Astrocyte of the spinal cord (primary cell): ENCODE measurements around the gene DNAH17.

Experiments used
- DNase-seq: peaks from one replicate; pipeline ENCODE4 v3.0.0; 2011; ENCODE audit warnings: low read depth, low spot score
- H3K4me3 ChIP-seq: 2 replicates; pipeline ENCODE4 v1.5.1; 2011; ENCODE audit warnings: low read depth, mild to moderate bottlenecking, low read length, moderate library complexity
- CTCF ChIP-seq: IDR thresholded peaks from 2 replicates; pipeline ENCODE4 v1.5.1; 2012; ENCODE audit warnings: low read depth, mild to moderate bottlenecking, low read length, inconsistent platforms
- in situ Hi-C: cut with HindIII; loops from 2 replicates; pipeline ENCODE4 v1.10.0; 2017; ENCODE audit warnings: low sequenced_read_pairs

DNAH17 gene

GRCh38 chr17:78392295-78392694 is 184.9 kb downstream of the DNAH17 start:
- H3K4me3 ChIP-seq: no peak overlapping the region
- in situ Hi-C loops: no loop called here
- no peak for DNase-seq
- no peak for TF ChIP-seq CTCF

GRCh38 chr17:78391843-78392242 is 185.4 kb downstream of the DNAH17 start:
- in situ Hi-C loops: no loop called here
- no peak overlapping the region for H3K4me3 ChIP-seq
- peak; percentile 63 for DNase-seq
- no peak for TF ChIP-seq CTCF

GRCh38 chr17:78391051-78391431 is 186.2 kb downstream of the DNAH17 start:
- TF ChIP-seq CTCF: no peak
- in situ Hi-C loops: no loop called here

GRCh38 chr17:78390241-78391050 is 186.8 kb downstream of the DNAH17 start:
- no peak for TF ChIP-seq CTCF

More at GRCh38 chr17:78391051-78391431, 186.2 kb downstream of the DNAH17 start:
- DNase-seq: no peak
- no peak overlapping the region for H3K4me3 ChIP-seq

GRCh38 chr17:78387977-78388941 is 188.9 kb downstream of the DNAH17 start:
- TF ChIP-seq CTCF: no peak
- H3K4me3 ChIP-seq: no peak overlapping the region
- in situ Hi-C loops: no loop called here
- DNase-seq: peak; percentile 35

More at GRCh38 chr17:78390241-78391050, 186.8 kb downstream of the DNAH17 start:
- in situ Hi-C loops: no loop called here
- DNase-seq: peak; percentile 94
- no peak overlapping the region for H3K4me3 ChIP-seq

GRCh38 chr17:78384479-78385175 is 192.6 kb downstream of the DNAH17 start:
- TF ChIP-seq CTCF: no peak
- DNase-seq: no peak
- H3K4me3 ChIP-seq: no peak overlapping the region
- in situ Hi-C loops: no loop called here
